ENCODE results near the gene GUK1.

DNA sequence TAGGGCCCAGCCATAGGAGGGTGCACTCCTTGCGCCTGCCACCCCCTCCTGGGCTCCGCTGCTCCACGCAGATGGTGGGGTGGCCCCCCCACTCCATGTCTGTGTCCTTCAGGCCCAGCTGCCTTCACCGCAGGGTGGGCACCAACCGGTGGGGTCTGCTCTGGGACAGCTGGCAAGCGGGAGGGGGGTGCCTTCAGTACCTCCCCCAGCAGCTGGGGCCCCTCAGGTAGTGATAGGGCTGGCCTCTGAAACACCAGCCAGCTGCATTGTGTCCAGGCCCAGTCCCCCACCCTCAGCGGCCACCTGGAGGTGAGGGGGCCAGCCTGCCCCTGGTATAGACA, 10.0 kb downstream of the GUK1 start:
- TF ChIP-seq CTCF (IDR thresholded peaks at IDR 0.05) (no peak), POLR2A (IDR thresholded peaks at IDR 0.05) (no peak)

Measured in lower leg skin (tissue), 3 donors.